NOMO-1 treated with DMSO at 0.1 percent for 48 hours (cell line): ENCODE results near the gene ZBTB7A.
A peak's percentile ranks its signal among the peaks of the same experiment; 100 is the strongest.
"Not testable (repeated sequence)": the region's sequence is repeated elsewhere in the genome, so short reads cannot be mapped to it uniquely, and the experiment has no call there.

ENCODE experiments used
- DNase-seq: peaks from one replicate; lab custom pipeline; 2025; ENCODE audit not compliant: unreplicated experiment; lab: John Stamatoyannopoulos, UW

ZBTB7A gene

GRCh38 chr19:4016903-4017638, 49.6 kb downstream of the ZBTB7A start:
- no peak for DNase-seq

DNA sequence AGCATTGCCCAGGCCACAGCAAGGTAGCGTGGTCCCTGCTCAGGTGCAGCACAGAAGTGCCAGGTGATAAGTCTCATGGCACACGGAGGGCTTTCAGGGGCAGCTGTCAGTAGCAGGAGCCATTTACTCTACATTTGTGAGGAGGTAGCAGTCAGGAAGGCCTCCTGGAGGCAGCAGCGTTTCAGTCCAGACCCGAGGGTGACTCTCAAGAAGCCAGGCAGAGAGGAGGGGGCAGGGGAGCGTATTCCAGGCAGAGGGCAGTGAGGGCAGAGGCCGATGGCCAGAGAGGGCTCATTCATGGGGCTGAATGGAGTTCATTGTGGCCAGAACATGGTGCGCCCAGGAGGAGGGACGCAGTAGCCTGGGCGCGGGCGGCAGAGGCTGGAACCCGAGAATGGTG, 50.2 kb downstream of the ZBTB7A start:
- no peak for DNase-seq

DNA sequence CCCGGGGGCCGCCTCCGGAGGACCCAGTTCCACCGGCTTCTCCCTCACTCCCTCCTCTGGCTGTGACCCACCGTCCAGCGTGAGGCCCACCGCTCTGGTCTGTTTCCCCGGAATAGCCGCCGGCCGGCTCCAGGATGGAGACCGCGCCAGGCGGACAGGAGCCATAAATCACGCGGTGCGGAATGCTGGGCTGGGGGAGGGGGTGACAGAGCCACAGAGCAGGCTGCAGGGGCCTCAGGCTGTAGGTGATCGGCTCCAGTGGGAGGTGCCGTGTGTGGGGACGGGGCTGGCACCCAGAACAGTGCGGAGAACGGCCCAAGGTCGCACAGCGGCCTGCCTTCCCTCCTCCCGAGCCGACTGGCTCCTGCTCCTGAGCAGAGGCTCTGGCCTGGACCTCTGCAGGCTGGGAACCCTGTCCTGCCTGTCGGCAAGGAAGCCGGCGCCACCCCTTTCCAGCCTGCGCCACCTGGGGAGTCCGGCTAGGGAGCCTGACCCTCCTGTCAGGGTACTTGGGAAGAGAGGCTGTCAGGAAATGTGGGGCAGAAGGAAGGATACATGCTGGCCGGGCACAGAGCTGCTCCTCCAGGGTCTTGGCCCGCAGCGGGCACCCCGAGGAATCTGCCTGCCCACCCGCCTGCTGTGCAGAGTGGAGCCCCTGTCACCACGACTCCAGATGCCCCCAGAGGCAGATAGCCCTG, 50.8 kb downstream of the ZBTB7A start:
- DNase-seq: no peak

GRCh38 chr19:4014541-4015491, 51.9 kb downstream of the ZBTB7A start:
- DNase-seq: no peak

GRCh38 chr19:4013886-4014540, 52.7 kb downstream of the ZBTB7A start:
- DNase-seq: no peak

GRCh38 chr19:4012975-4013634, 53.6 kb downstream of the ZBTB7A start:
- no peak for DNase-seq

GRCh38 chr19:4012092-4012974, 54.4 kb downstream of the ZBTB7A start:
- no peak for DNase-seq

DNA sequence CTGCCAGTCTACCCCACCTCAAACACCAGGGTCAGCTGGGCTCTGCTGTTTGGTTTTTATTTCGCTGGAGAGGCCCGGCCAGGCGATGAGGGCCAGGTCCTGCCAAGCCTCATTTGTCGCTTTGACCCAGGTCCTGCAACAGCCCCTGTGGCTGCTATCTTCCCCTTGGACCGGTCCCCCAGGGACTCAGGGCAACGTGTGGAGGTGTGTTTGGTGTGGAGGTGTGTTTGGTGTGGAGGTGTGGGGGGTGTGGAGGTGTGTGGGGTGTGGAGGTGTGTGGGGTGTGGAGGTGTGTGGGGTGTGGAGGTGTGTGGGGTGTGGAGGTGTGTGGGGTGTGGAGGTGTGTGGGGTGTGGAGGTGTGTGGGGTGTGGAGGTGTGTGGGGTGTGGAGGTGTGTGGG, 55.3 kb downstream of the ZBTB7A start:
- DNase-seq: not testable (repeated sequence)

DNA sequence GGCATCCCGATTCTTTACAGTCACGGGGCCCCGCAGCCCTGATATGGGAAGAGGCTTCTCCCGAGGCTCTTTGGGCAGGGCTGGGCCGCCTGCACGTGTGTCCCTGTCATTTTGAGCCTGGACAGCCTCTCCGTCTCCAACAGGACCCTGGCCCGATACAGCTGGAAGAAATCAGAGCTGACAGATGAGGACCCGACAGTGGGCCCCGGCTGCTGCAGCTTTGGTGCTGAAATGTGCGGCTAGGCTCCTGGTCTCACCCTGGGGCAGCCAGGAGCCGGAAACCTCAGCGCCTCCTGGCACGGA, 55.9 kb downstream of the ZBTB7A start:
- DNase-seq: no peak

- no peak for DNase-seq
Measured at GRCh38 chr19:4009990-4010807, 56.5 kb downstream of the ZBTB7A start.

DNA sequence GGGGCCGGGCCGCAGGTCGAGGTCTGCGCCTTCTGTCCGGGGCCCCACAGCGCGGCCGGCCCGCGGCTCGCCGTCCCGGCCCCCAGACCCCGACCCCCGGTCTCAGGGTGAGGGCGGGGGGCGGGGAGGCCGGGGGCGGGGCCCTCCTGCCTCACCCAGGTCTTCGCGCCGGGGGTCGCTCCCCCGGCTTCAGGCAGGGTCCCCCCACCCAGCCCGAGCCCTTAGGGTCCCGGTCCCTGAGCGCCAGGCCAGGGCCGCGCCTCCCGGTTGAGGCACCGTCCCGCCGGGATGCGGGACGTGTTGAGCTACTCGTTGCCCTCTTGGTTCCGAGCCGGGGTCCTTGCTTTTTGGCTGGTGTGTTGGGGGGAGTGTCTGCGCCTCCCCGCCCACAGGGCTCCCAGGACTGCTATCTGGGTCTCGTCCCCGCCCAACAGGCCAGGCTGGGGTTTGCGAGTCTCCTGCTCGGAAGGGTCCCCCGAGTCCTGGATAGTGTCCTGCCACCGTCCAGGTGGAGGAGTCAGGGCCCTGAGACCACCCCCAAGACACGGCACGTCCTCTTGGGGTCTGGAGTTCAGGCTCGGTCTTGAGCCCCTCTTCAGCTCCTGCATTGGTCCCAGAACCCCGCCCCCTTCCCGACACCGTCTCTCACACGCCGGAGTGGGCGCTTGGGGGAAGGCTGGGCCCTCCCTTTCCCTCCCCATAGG, 58.7 kb downstream of the ZBTB7A start:
- no peak for DNase-seq

GRCh38 chr19:4007021-4007835, 59.5 kb downstream of the ZBTB7A start, which contains the start of gene PIAS4:
Gene PIAS4, plus strand, starts transcription at chr19:4007736. Its CDS starts 25 bp downstream, at chr19:4007761.
- DNase-seq: peak; percentile 86

GRCh38 chr19:4005436-4005835, 61.3 kb downstream of the ZBTB7A start:
- not testable (repeated sequence) for DNase-seq

DNA sequence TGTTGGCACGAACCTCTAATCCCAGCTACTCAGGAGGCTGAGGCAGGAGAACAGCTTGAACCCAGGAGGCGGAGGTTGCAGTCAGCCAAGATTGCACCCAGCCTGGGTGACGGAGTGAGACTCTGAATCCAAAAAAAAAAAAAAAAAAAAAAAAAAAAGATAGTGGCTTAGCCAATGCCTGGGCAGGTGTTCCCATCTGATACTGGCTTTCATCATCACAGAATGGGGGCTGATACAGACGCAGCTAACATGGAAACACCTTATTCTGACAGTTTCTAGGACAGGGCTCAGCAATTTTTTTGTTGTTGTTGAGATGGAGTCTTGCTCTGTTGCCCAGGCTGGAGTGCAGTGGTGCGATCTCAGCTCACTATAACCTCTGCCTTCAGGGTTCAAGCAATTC, 65.9 kb downstream of the ZBTB7A start:
- DNase-seq: not testable (repeated sequence)

DNA sequence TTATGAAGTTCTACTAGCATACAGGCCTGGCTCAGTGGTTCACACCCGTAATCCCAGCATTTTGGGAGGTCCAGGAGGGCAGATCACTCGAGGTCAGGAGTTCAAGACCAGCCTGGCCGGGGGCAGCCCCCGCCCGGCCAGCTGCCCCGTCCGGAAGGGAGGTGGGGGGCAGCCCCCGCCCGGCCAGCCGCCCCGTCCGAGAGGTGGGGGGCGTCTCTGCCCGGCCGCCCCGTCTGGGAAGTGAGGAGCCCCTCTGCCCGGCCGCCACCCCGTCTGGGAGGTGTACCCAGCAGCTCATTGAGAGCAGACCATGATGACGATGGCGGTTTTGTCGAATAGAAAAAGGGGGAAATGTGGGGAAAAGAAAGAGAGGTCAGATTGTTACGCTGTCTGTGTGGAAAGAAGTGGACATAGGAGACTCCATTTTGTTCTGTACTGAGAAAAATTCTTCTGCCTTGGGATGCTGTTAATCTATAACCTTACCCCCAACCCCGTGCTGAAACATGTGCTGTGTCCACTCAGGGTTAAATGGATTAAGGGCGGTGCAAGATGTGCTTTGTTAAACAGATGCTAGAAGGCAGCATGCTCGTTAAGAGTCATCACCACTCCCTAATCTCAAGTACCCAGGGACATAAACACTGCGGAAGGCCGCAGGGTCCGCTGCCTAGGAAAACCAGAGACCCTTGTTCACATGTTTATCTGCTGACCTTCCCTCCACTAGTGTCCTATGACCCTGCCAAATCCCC, 67.9 kb downstream of the ZBTB7A start:
- DNase-seq: not testable (repeated sequence)

GRCh38 chr19:3995607-3996006, 71.1 kb downstream of the ZBTB7A start:
- no peak for DNase-seq
